ENCODE measurements around the gene FAM199X. TPM values are rescaled to one million over a fixed set of nuclear protein-coding genes. Genes with fewer than 3 reads are reported as not detected.

FAM199X gene
- total RNA-seq, 1 experiment from 2014 or later, result 26.0 TPM

GRCh38 chrX:104173841-104174240 lies 7.6 kb downstream of the FAM199X start:
- DNase-seq (no peak), ATAC-seq (no peak)
- H3K27ac ChIP-seq (ENCODE audit: low read length), result no peak overlapping the region
- H4K20me1 ChIP-seq (ENCODE audit: low read length), result peaks cover 1% of the 10 kb centered on the region; the same call in 1 of the 2 replicates
- CTCF ChIA-PET, result no interaction called here
- intact Hi-C loops (cut with micrococcal nuclease), result no loop called here
- H3K9me2 ChIP-seq (replicated peaks; ENCODE audit: low read length), result no peaks in the 10 kb centered on the region
- H3K27me3 ChIP-seq (ENCODE audit: low read length), result no peaks in the 10 kb centered on the region
- no peak overlapping the region for H3K9ac ChIP-seq (ENCODE audit: low read length)
- TF ChIP-seq EZH2phosphoT487 (IDR thresholded peaks at IDR 0.05; ENCODE audit: borderline replicate concordance, low read length) (no peak), CTCF (conservative IDR thresholded peaks at IDR 0.05; ENCODE audit: low read depth, low read length) (no peak), EZH2 (IDR thresholded peaks at IDR 0.05; ENCODE audit: low read length, unreplicated experiment) (no peak)
- no peak overlapping the region for H3K4me3 ChIP-seq (ENCODE audit: low read length)
- BruUV-seq (replicated peaks), result no TSS peak
- POLR2A ChIA-PET (ENCODE audit: unreplicated experiment), result interaction anchor here (0.7 kb wide), 1 partner anchor 12 kb away, joined by 4 read pairs; no protein-coding TSS in a partner anchor
- H2AFZ ChIP-seq (ENCODE audit: low read length), result no peak overlapping the region
- peaks cover 2% of the 10 kb centered on the region; the same call in 1 of the 2 replicates for H3K4me1 ChIP-seq (ENCODE audit: insufficient read depth, low read length)
- H3K9me3 ChIP-seq (ENCODE audit: low read length), result no peaks in the 10 kb centered on the region
- H3F3A ChIP-seq (ENCODE audit: low read length, unreplicated experiment), result no peaks in the 10 kb centered on the region
- peaks cover 24% of the 10 kb centered on the region for H3K36me3 ChIP-seq (ENCODE audit: low read depth, low read length)
- H3K4me2 ChIP-seq (ENCODE audit: low read length), result no peak overlapping the region
- H3K79me2 ChIP-seq (ENCODE audit: low read length), result peaks cover 64% of the 10 kb centered on the region

- ChIA-PET POLR2A (ENCODE audit: unreplicated experiment) (no interaction called here), CTCF (no interaction called here)
- no peaks in the 10 kb centered on the region for H3K9me2 ChIP-seq (replicated peaks; ENCODE audit: low read length)
- H2AFZ ChIP-seq (ENCODE audit: low read length), result no peak overlapping the region
- no peak for TF ChIP-seq EZH2 (IDR thresholded peaks at IDR 0.05; ENCODE audit: low read length, unreplicated experiment)
- no peak for TF ChIP-seq EZH2phosphoT487 (IDR thresholded peaks at IDR 0.05; ENCODE audit: borderline replicate concordance, low read length)
- TF ChIP-seq CTCF (conservative IDR thresholded peaks at IDR 0.05; ENCODE audit: low read depth, low read length), result no peak
- intact Hi-C loops (cut with micrococcal nuclease), result no loop called here
- H3F3A ChIP-seq (ENCODE audit: low read length, unreplicated experiment), result no peaks in the 10 kb centered on the region
- ATAC-seq (no peak), DNase-seq (no peak)
- H3K9ac ChIP-seq (ENCODE audit: low read length), result no peak overlapping the region
- no peak overlapping the region for H3K27ac ChIP-seq (ENCODE audit: low read length)
- no peaks in the 10 kb centered on the region for H3K4me1 ChIP-seq (ENCODE audit: insufficient read depth, low read length)
- no peak overlapping the region for H3K4me3 ChIP-seq (ENCODE audit: low read length)
- peaks cover 22% of the 10 kb centered on the region for H3K36me3 ChIP-seq (ENCODE audit: low read depth, low read length)
- no peaks in the 10 kb centered on the region for H3K27me3 ChIP-seq (ENCODE audit: low read length)
- no peaks in the 10 kb centered on the region for H4K20me1 ChIP-seq (ENCODE audit: low read length)
- H3K79me2 ChIP-seq (ENCODE audit: low read length), result peaks cover 40% of the 10 kb centered on the region
- no TSS peak for BruUV-seq (replicated peaks)
- no peaks in the 10 kb centered on the region for H3K9me3 ChIP-seq (ENCODE audit: low read length)
- no peak overlapping the region for H3K4me2 ChIP-seq (ENCODE audit: low read length)
Observed at GRCh38 chrX:104183685-104184084, 17.4 kb downstream of the FAM199X start.

DNA sequence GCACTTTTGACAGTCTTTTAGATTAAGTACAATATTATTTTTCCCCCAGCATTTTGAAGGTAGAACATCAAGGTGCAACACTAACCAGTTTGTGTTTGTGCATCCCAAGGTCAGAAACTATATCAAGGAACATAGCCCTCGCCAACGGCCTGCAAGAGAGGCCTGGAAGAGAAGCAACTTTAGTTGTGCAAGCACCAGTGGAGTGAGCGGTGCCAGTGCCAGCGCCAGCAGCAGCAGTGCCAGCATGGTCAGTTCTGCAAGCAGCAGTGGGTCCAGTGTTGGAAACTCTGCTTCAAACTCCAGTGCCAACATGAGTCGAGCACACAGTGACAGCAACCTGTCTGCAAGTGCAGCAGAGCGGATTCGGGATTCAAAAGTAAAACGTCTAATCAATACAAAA lies 21.7 kb downstream of the FAM199X start:
- Histone ChIP-seq H4K20me1 (ENCODE audit: low read length) (no peaks in the 10 kb centered on the region), H2AFZ (ENCODE audit: low read length) (no peak overlapping the region), H3K79me2 (ENCODE audit: low read length) (0 out of 2 replicates have a peak, but pooled peaks cover 1% of the 10 kb centered on the region), H3K9me3 (ENCODE audit: low read length) (no peaks in the 10 kb centered on the region), H3K4me3 (ENCODE audit: low read length) (no peak overlapping the region), H3K36me3 (ENCODE audit: low read depth, low read length) (peaks cover 28% of the 10 kb centered on the region; the same call in 1 of the 2 replicates), H3K4me1 (ENCODE audit: insufficient read depth, low read length) (no peaks in the 10 kb centered on the region), H3K9me2 (replicated peaks; ENCODE audit: low read length) (no peaks in the 10 kb centered on the region), H3K27ac (ENCODE audit: low read length) (no peak overlapping the region), H3K4me2 (ENCODE audit: low read length) (no peak overlapping the region), H3K9ac (ENCODE audit: low read length) (no peak overlapping the region), H3F3A (ENCODE audit: low read length, unreplicated experiment) (no peaks in the 10 kb centered on the region), H3K27me3 (ENCODE audit: low read length) (no peaks in the 10 kb centered on the region)
- no peak for ATAC-seq
- no TSS peak for BruUV-seq (replicated peaks)
- intact Hi-C loops (cut with micrococcal nuclease), result no loop called here
- no peak for DNase-seq
- CTCF ChIA-PET, result no interaction called here
- TF ChIP-seq CTCF (conservative IDR thresholded peaks at IDR 0.05; ENCODE audit: low read depth, low read length) (no peak), EZH2 (IDR thresholded peaks at IDR 0.05; ENCODE audit: low read length, unreplicated experiment) (no peak), EZH2phosphoT487 (IDR thresholded peaks at IDR 0.05; ENCODE audit: borderline replicate concordance, low read length) (no peak)
- POLR2A ChIA-PET (ENCODE audit: unreplicated experiment), result no interaction called here

All from PC-3 (cell line).